Stimulated activated CD8-positive, alpha-beta memory T cell treated with anti-CD3 and anti-CD28 coated beads, Interleukin-4, amount 100 ng/mL, for 48 hours (primary cell): ENCODE data around the gene ANKDD1B.
"Not testable (repeated sequence)": the region's sequence is repeated elsewhere in the genome, so short reads cannot be mapped to it uniquely, and the experiment has no call there.

Experiments
- DNase-seq: peaks from one replicate; pipeline ENCODE4 v3.0.0-alpha.2; 2020

ANKDD1B gene

DNA sequence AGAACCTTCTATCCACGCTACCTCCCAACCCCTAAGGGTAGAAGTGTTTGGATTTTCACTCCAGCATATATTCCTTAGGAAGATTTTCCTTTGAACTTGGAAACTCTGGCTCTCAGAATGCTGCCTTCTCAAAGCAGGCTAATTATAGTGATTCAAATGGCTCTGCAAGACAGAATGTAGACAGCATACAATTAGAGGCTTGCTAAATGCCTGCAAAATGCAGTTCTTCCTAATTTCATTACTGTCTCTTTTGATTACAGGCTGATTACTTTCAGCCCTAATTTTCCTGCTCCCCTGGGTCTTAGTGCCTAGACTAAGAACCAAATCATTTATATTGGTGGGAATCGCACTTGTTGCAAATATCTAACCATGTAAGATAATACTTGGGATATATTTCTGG lies 50.8 kb downstream of the ANKDD1B start:
- no peak for DNase-seq

DNA sequence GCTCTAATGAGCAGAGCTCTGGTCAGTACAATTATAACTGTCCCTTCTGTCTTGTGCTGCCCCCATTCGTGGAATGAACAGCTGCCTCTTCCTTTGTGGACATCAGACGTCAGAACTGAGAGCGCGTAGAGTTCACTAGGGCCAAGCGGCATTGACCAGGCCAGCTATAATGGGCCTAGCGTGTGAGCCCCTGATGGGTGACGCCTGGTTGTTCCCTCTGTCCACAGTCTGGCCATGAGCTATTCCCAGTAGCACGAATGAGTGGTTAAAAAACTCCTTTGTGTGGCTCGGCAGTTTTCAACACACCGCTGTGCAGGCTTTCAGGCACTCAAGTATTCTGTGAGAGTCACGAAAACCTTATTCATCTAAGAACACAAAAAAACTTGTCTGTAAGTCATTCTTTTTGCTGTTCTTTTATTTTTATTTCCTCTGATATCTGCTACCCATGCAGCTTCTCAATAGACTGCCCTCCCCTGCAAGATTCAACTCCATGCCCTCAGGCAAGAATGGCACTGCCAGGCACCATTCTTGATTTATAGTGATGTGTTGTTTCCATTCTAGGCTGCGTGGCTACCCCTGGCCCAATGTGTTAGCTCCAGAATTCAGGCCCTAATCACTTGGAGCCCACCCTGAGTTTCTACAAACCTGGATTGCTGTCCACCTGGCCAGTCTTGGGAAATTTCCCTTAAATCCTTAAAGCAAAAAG lies 52.5 kb downstream of the ANKDD1B start:
- DNase-seq, result no peak

DNA sequence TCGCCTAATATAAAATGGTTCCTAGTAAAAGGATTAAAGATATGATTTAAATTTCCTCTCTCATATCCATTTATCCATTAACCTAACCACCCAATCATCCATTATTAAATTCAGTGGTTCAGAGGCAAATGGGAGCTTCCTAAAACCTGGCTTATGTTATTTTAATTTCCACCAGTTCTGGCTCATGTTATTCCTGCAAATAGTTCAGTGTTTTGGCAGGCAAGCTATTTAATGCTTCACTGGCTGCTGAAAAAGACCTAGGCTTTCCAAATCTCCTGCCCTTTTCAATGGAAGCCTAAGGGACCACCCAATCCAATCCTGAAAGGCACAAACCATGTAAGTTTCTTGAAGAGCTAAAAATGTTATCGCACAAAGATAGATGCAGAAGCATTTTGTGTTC lies 53.7 kb downstream of the ANKDD1B start:
- DNase-seq, result no peak

DNA sequence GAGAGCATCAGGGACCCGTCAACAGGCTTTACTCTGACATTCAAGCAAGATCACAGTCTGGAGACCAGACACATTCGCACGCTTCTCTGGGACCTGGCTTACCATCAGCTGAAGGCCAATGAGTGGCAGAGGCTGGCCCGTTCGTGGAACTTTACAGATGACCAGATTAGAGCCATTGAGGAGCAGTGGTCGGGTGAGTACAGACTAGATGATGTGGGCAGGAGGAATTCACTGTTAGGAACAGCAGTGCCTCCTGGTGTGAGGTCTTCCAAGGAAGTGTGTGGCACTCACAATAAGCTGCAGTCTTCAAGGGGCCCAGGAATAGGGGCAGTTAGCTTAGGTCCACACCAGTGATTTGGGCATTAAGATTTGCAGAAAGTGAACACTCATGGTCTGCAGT lies 55.5 kb downstream of the ANKDD1B start:
- no peak for DNase-seq

DNA sequence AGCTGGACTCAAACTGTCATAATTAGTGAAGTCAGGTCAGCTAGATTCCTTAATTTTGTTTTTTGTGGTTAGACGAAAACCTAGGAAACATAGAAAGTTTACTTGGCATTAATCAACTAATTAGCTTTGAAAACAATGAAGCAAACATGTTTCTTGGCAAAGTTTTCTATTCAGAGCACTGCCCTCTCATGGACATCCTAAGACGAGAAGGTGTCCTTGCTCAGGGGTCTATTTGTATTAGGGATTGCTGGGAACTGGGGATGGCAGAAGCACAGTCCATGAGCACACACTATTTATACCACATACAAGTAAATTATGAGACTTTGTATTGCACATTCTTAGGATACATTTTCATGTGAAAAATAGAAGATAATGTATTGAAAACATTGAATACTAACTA lies 56.3 kb downstream of the ANKDD1B start:
- DNase-seq, result no peak

DNA sequence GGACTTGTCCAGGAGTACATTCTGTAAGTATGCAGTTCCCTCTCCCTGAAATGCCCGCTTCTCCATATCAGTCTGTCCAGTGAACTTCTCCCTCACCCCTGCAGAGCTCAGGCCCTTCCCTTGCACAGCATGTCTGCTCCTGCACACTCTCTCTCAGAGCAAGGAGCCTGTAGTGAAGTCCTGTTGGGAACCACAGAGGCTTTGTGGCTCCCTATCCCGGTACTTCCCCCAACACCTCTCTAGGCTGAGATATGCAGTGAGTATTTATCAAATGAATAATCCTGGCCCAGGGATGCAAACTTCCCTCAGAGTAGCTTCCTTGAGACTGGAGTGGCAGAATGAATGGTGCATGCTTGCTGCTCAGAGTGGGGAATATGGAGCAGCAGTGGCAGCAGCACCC lies 57.2 kb downstream of the ANKDD1B start:
- DNase-seq, result no peak

DNA sequence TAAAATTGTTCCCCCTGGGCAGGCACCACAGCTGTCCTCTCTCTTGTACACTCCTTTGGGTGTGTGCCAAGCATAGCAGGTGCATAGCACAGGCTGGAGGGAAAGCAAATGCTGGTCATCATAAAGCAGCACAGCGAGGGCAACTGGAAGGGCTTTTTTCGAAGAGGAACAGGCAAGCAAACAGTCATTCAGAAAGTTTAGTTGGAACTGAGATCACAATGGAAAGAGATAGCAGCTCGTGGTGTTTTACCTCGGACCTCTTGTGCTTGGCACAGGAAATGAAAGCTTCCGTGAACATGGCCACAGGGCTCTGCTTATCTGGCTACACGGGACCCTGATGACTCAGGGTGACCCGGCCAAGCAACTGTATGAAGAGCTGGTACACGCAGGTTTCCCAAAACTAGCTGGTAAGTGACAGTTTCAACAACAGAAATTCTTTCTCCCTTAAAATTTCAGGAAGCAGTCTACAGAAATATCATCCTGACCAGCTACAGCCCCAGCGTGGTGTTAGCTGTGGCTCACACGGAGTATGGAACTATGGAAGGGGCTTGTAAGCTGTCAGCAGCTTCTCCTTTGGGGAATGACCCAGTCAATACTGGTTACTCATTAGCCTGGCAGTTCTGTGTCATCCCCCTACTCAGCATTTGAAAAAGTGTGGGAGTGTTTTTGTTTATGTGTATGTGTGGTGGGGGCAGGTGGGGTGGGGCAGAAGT lies 57.9 kb downstream of the ANKDD1B start:
- DNase-seq, result peak; percentile 77

DNA sequence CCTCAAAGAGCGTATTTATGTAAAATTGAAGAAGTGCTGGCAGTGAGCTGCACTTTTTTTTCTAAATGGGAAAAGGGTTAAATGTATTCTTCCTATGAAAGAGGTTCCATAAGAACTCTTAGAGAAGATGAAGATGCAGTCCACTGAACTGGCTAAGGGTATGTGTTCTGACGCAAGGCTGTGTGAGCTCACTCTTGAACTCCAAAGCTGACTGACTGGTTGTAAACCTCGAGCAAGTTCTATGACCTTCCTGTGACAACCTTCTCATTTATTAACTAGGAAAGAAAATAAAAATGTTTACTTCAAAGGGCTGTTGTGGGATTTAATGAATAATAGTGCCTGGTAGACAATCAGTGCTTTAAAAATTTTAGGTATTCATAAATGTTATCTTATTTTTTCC lies 59.3 kb downstream of the ANKDD1B start:
- no peak for DNase-seq

DNA sequence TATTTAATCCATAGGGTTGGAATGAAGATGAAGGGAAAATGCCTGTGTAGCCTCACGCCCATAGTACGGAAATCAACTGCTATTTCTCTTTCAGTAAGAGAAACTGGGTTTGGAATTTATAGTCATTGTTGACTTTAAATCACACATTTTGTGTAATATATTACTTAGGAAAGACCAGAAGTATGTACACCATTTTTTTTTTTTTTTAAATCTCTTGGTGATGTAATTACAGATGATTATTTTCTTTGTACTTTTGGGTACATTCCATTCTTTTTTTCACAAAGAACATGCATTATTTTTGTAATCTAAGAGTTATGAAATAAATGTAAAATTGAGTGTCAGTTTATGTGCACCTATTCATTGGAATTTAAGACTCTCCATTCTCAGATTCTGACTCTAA lies 60.3 kb downstream of the ANKDD1B start:
- DNase-seq, result no peak

DNA sequence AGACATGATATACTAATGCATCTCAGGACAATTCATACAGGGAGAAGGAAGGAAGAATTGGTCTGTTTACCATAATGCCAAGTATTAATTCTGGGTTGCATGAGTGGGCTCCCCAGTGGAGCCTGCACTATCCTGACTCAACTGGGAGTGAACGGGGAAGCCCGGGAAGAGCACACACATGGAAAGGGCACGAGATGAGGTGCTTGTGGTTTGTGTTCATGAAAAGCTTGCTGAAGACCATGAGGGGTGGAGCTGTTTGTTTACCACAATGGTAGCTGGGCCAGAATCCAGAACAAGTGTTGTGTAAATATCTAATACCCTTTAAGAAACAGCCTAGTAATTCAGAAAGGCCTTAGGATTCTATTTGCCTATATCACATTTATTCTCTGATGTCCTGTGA lies 61.4 kb downstream of the ANKDD1B start:
- no peak for DNase-seq

DNA sequence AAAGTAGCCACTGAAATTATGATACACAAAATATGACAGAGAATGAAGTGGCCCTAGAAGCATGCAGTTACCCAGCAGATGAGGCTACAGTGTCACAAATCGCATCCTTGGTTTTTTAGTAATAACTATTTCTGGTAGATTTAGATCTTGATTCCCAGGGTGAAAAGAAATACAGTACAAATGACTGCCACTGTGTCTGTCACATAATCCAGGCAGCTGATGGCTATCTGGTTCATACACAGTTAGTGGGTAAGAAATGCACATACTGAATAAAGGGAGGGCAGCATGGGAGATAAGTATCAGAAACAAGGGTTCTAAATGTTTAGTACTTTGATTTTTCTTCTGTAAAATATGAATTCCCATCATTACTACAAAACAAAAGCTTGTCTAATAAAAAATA lies 64.5 kb downstream of the ANKDD1B start:
- no peak for DNase-seq

DNA sequence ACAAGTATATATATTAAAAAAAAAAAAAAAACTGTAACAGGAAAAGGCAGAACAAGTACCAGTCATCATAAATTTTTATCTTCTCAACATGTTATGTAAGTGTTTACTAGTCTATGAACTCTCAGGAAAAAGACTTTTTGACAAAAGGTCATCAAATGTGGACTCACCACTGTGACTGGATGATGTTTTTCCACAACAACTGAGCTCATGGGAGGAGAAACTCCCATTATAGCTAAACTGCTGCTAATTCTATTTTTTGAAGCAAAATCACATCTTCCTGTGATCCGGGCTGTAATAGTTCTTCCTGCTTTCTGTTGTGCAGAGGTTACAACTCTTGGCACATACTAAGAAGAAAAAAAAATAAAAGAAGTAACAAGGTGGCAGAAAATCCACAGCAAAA lies 66.4 kb downstream of the ANKDD1B start:
- no peak for DNase-seq

DNA sequence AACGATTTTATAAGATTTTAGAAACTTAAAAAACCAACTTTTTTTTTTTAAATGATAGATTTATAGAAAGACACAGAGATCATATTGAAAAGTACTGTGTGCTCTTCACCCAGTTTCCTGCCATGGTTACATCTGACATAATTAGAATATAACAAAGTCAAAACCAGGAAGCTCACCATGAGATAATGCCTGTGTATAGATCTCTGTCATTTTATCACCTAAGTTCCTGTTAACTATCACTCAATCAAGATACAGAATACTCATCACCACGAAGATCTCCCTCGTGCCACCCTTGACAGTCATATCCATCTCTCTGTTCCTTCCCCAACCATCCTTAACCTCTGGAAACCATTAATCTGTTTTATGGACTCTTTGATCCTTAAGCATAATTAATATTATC lies 66.9 kb downstream of the ANKDD1B start:
- no peak for DNase-seq

DNA sequence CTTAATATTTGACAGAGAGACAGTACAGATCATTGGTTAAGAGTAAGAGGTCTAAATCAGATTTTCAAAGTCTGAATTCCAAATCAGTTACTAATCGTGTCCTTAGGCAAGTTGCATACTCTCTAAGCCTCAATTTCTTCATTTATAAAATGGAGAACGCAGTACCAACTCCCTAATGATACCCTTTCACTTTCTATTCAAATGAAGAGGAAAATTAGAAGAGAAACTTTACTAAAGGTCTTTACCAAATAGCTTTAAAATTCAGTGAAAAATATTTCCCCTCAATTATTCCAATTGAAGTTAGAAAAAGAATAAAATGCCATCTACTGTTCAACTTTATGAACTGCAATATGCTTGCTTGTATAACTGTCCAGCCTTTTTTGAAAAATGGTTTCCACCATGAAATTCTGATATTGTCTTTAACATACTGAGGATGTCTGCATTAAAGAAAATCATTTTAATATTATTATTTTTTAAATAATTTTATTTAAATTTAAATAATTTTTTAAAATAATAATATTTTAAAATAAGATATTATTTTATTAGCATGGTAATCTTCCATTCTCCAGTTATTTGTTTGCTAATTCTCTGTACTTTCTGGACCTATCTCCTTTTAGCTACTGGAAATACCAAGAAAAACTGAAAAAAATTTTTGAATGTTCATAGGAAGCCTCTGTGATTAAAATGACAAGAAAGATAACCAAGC lies 70.0 kb downstream of the ANKDD1B start:
- no peak for DNase-seq

DNA sequence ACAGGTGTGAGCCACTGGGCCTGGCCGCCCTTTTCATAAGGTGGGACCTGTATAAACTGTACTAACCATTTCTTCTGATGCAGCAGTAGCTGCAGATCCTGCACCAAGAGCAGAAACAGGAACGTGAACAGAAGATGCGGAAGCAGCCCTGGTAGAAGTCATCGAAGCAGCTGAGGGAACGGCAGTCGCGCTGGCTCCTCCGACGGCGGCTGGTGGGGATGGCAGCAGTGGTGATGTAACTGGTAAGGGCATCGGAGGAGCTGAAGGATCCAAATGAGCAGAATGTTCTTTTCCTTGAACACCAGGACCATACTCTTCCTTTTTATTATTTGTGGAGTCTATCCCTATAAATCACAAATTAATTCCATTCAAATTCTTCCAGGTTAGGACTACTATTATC lies 73.9 kb downstream of the ANKDD1B start:
- no peak for DNase-seq

DNA sequence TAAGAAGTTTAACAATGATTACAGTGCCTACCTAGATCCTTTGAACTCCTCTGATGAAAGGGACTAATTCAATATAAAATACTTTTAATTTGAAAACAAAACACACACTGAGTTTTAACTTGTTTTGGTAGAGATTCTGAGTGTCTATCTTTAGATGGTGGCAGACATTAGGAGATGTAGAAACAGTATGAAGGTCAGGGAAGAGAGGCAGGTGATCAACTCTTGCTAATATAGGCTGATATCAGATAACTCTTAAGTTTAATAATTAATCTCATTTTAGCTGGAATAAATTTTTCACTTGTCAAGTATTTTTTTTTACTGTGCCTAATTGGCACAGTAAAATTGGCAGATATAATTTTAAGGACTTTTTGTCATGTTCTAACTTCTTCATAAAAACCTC lies 75.2 kb downstream of the ANKDD1B start:
- no peak for DNase-seq

DNA sequence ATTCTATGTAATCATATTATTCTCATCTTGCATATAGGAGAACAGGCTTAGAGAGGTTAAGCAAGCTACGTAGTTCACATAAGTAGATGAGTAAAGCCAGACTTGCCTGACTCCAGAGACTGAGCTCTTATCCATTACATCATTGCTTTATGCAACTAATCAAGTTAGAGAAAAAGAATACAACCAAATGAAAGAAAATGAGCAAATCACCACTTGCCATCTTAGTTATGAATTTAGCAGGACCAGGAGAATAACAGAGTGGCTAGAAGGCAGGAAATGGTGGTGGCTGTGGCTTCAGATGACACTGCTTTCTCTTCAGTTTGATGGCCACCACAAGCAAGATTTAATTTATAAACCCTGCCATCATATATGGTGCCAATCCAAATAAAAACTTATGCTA lies 79.4 kb downstream of the ANKDD1B start:
- no peak for DNase-seq

DNA sequence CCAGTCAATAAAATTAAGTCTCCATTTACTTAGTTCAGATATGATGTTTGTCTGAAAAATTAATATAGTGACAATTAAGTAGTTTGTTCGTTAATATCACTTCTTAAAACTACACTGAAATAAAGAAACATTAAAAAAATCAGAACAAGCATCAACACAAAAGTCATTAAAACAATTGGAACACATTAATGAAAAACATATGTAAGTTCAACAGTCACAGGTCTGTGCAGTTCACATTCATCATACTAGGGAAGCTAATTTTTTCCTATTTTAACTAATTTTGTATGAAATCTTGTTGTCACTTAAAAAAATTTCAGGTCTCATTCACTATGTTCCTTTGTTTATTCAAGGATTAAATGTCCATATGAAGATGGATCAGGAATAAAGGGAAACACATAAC lies 83.5 kb downstream of the ANKDD1B start:
- no peak for DNase-seq

DNA sequence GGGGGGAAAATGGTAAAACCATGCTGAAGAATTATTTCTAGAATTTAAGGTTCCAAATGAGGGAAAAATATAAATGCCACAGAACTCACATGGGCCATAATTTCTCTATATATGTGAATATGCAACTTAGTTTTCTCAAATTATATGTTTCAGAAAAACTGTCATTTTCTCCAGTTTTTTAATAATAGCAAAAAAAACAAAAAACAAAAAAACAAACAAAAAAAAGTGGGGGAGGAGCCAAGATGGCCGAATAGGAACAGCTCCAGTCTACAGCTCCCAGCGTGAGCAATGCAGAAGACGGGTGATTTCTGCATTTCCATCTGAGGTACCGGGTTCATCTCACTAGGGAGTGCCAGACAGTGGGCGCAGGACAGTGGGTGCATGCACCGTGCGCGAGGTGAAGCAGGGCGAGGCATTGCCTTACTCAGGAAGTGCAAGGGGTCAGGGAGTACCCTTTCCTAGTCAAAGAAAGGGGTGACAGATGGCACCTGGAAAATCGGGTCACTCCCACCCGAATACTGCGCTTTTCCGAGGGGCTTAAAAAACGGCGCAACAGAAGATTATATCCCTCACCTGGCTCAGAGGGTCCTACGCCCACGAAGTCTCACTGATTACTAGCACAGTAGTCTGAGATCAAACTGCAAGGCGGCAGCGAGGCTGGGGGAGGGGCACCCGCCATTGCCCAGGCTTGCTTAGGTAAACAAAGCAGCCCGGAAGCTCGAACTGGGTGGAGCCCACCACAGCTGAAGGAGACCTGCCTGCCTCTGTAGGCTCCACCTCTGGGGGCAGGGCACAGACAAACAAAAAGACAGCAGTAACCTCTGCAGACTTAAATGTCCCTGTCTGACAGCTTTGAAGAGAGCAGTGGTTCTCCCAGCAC lies 84.5 kb downstream of the ANKDD1B start:
- DNase-seq, result not testable (repeated sequence)

DNA sequence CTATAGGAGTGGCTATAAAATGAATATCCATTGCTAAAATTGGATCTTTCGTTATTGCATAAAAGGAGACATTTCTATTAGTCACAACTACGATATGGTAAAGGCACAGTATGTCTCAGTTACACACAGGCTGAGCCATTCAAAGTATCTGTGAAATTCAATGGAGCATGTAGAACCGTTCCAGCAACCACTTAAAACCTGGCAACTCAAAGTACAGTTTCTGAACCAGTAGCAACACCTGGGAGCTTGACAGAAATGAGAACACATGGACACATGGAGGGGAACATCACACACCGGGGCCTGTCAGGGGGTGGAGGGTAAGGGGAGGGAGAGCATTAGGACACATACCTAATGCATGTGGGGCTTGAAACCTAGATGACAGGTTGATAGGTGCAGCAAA lies 90.6 kb downstream of the ANKDD1B start:
- no peak for DNase-seq

DNA sequence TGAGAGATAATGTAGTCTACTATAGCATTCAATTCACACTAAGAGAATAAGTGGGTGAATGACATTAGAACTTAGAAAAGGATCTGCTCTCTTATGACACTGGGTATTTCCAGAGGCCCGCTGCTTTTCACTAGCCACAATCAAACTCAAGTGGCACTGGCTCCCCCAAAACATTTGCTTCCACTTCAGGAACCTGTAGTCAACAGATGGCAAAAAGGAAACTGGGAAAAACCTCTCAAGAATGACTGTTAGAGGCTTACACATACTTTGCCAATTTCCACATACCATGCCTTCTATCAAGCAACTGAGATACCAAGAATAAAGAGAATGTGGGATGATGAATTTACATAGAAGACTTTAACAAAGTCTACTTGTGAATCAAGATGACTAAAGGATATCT lies 94.8 kb downstream of the ANKDD1B start:
- no peak for DNase-seq

DNA sequence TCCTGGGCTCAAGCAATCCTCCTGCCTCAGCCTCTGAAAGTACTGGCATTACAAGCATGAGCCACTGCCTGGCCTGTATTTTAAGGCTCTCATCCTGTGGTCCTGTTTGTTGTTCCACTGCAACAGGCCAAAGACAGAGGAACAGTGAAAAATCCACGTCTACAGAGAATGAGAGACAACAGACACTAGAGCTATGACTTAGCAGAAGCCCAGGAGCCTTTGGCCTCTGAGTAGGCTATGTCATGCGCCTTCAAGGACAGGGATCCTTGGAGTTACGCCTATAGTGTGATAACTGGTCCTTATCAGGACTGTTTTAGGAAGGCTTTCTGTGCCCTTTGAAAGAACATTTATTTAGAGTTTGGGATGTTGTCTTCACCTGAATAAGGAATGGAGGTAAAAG lies 95.5 kb downstream of the ANKDD1B start:
- DNase-seq, result no peak

DNA sequence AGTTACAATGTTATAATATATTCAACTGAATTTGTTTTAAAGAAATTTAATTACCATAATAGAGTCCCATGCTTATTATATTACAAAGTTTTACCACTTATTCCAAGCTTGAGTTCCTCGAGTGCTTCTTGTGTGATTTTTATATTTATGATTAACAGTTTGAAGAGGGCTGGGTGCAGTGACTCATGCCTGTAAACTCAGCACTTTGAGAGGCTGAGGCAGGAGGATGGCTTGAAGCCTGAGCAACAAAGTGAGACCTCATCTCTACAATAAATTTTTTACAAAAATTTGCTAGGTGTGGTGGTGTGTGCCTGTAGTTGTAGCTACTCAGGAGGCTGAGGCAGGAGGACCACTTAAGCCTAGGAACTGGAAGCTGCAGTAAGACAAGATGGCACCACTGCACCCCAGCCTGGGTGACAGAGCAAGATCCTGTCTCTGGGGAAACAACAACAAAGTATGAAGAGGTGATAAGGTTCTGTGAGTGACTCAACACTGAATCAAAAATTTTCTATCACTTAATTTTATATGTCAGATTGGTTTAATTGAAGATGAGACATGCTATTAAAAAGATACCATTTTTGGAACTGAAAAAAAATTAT lies 96.8 kb downstream of the ANKDD1B start:
- DNase-seq, result no peak
